ENCODE measurements around the gene CYB561. TPM values are rescaled to one million over a fixed set of nuclear protein-coding genes. Genes with fewer than 3 reads are reported as not detected.

CYB561 gene
- total RNA-seq, 1 experiment from 2014 or later: 20.7 TPM

- Histone ChIP-seq H2BK20ac (ENCODE audit: low read depth, low read length, poor library complexity, severe bottlenecking) (no peak overlapping the region), H3K9ac (ENCODE audit: extremely low read depth, insufficient read length, low read length) (no peak overlapping the region), H3K23ac (ENCODE audit: insufficient read length, low read depth, low read length) (no peak overlapping the region), H3K4me1 (ENCODE audit: insufficient read depth, low read length) (no peaks in the 10 kb centered on the region), H4K5ac (ENCODE audit: insufficient read length, low read depth, low read length) (peak overlapping the region; percentile 24), H3K4me2 (ENCODE audit: insufficient read depth, insufficient read length, low read length) (no peak overlapping the region), H4K91ac (ENCODE audit: insufficient read length, low read depth, low read length) (no peak overlapping the region), H2BK15ac (ENCODE audit: low read depth, low read length) (no peak overlapping the region), H3K27me3 (ENCODE audit: insufficient read depth, low read length) (no peaks in the 10 kb centered on the region), H3K79me2 (ENCODE audit: insufficient read depth, low read length) (no peaks in the 10 kb centered on the region), H3K56ac (ENCODE audit: insufficient read length, low read depth, low read length) (no peak overlapping the region), H4K8ac (replicated peaks; ENCODE audit: insufficient read length, low read depth, low read length) (no peak overlapping the region), H3K23me2 (ENCODE audit: insufficient read length, low read depth, low read length, poor library complexity, severe bottlenecking) (no peaks in the 10 kb centered on the region), H3K4ac (ENCODE audit: low read depth, low read length) (no peak overlapping the region), H3K9me3 (ENCODE audit: control insufficient read depth, low read depth, low read length) (no peaks in the 10 kb centered on the region), H2BK120ac (ENCODE audit: low read depth, low read length, poor library complexity, severe bottlenecking) (no peak overlapping the region), H3K27ac (ENCODE audit: insufficient read length, low read depth, low read length) (no peak overlapping the region), H3T11ph (ENCODE audit: low read length) (no peak overlapping the region), H2AFZ (ENCODE audit: low read length) (no peak overlapping the region), H3K79me1 (ENCODE audit: insufficient read depth, low read depth, low read length, poor library complexity, severe bottlenecking) (no peaks in the 10 kb centered on the region), H4K20me1 (ENCODE audit: control insufficient read depth, insufficient read depth, insufficient read length) (peaks cover under 1% of the 10 kb centered on the region), H3K14ac (ENCODE audit: insufficient read depth, low read length) (no peak overlapping the region; the same call in 1 of the 2 replicates), H2BK5ac (ENCODE audit: insufficient read length, low read length) (no peak overlapping the region), H2AK5ac (ENCODE audit: insufficient read length, low read length) (no peak overlapping the region), H2BK12ac (ENCODE audit: insufficient read length, low read depth, low read length) (no peak overlapping the region), H3K18ac (ENCODE audit: insufficient read length, low read depth, low read length) (no peak overlapping the region)
- H3K4me1 Mint-ChIP-seq: peaks cover 16 to 35% of the 10 kb centered on the region in 2 experiments
- peaks cover 6 to 15% (median 7%) of the 10 kb centered on the region in 3 experiments; a peak in 5 of 7 replicates for H3K36me3 Mint-ChIP-seq (ENCODE audit: insufficient read depth in 1 of 3, low read depth in 3 of 3)
- peak; percentile 89 for DNase-seq
- peak overlapping the region in 2 of 3 experiments; percentile 44 to 82; a peak in 4 of 7 replicates for H3K27ac Mint-ChIP-seq
- TF ChIP-seq CTCF (conservative IDR thresholded peaks at IDR 0.05): peak; percentile 50
- H3K9me3 Mint-ChIP-seq: no peaks in the 10 kb centered on the region; a peak in 1 of 5 replicates
- no peaks in the 10 kb centered on the region for H3K27me3 Mint-ChIP-seq (ENCODE audit: low read depth)
- no CpG with 5 or more reads among the region's 29 CpGs for WGBS (ENCODE audit: extremely low coverage, insufficient read length, low lambda C conversion rate)
- H3K4me3 Mint-ChIP-seq: no peak overlapping the region
These were observed 10.2 kb downstream of the CYB561 start for GRCh38 chr17:63435681-63436522.

Measured in H9 (cell line).